Measurements from ENCODE around the gene PHF12. TPM values are rescaled to one million over a fixed set of nuclear protein-coding genes. Genes with fewer than 3 reads are reported as not detected.
A peak's percentile ranks its signal among the peaks of the same experiment; 100 is the strongest.

Gene PHF12
- total and polyA plus RNA-seq, 2 of the 13 experiments (the other 11 are each of a cell fraction or from before 2014, with no cell fraction given): 9.8 to 17.1 TPM

- TF ChIP-seq NFYC (CRISPR knock-in tag; IDR thresholded peaks at IDR 0.05) (no peak), MEIS1 (CRISPR knock-in tag; IDR thresholded peaks at IDR 0.05; ENCODE audit: borderline replicate concordance) (0 out of 2 replicates have a peak, but pooled peaks have one; percentile 31), ZNF841 (CRISPR knock-in tag; IDR thresholded peaks at IDR 0.05; ENCODE audit: borderline replicate concordance) (peak; percentile 79; the same call in 1 of the 2 replicates), ZNF430 (CRISPR knock-in tag; IDR thresholded peaks at IDR 0.05) (peak; percentile 88), PHF8 (CRISPR knock-in tag; IDR thresholded peaks at IDR 0.05) (peak; percentile 91), ZNF205 (CRISPR knock-in tag; IDR thresholded peaks at IDR 0.05) (no peak), REL (CRISPR knock-in tag; conservative IDR thresholded peaks at IDR 0.05) (no peak), E2F1 (CRISPR knock-in tag; IDR thresholded peaks at IDR 0.05) (0 out of 2 replicates have a peak, but pooled peaks have one; percentile 22), ZBTB42 (CRISPR knock-in tag; IDR thresholded peaks at IDR 0.05) (peak; percentile 68; the same call in 1 of the 2 replicates), ZNF547 (CRISPR knock-in tag; IDR thresholded peaks at IDR 0.05) (peak; percentile 58; the same call in 1 of the 2 replicates), ZFP37 (CRISPR knock-in tag; IDR thresholded peaks at IDR 0.05; ENCODE audit: borderline replicate concordance) (0 out of 2 replicates have a peak, but pooled peaks have one; percentile 32), ZNF687 (CRISPR knock-in tag; IDR thresholded peaks at IDR 0.05) (peak; percentile 86), YY1 (IDR thresholded peaks at IDR 0.05; ENCODE audit: insufficient read depth, insufficient replicate concordance, low read depth, low read length) (peak; percentile 76), ZGPAT (CRISPR knock-in tag; IDR thresholded peaks at IDR 0.05) (peak; percentile 58; the same call in 1 of the 2 replicates), SIX4 (CRISPR knock-in tag; IDR thresholded peaks at IDR 0.05) (no peak), CENPX (CRISPR knock-in tag; IDR thresholded peaks at IDR 0.05) (no peak), ZFP90 (CRISPR knock-in tag; IDR thresholded peaks at IDR 0.05; ENCODE audit: borderline replicate concordance) (peak; percentile 42; the same call in 1 of the 2 replicates), MAZ (IDR thresholded peaks at IDR 0.05; ENCODE audit: borderline replicate concordance, low read depth, low read length) (peak; percentile 43; the same call in 1 of the 2 replicates), MAZ (CRISPR knock-in tag; IDR thresholded peaks at IDR 0.05; ENCODE audit: low read depth) (peak; percentile 82), ZFX (CRISPR knock-in tag; IDR thresholded peaks at IDR 0.05; ENCODE audit: low read depth) (peak; percentile 96), ZMAT3 (CRISPR knock-in tag; conservative IDR thresholded peaks at IDR 0.05) (peak; percentile 50; the same call in 1 of the 2 replicates), NCOA1 (CRISPR knock-in tag; IDR thresholded peaks at IDR 0.05) (peak; percentile 80; the same call in 1 of the 2 replicates), ISL2 (CRISPR knock-in tag; IDR thresholded peaks at IDR 0.05) (no peak; the same call in 1 of the 2 replicates)
Observed at GRCh38 chr17:28896884-28897768, 54.2 kb downstream of the PHF12 start, which contains the start of gene FLOT2 (continued).
